K562 (cell line): Measurements from ENCODE around the gene ARHGAP23. TPM values are rescaled to one million over a fixed set of nuclear protein-coding genes. Genes with fewer than 3 reads are reported as not detected.

Experiments used
- ATAC-seq: fragments of 200-7000 bp; cut with Tn5 transposase; 3 replicates; pipeline ENCODE4 v1.9.1; 2020; ENCODE audit warnings: moderate library complexity
- BruUV-seq: library from RNA; stranded (reverse); fragments of 400-500 nt; replicated peaks from 2 replicates; lab custom pipeline; 2021; lab: Mats Ljungman, UMichigan
- CTCF ChIA-PET: fragments of 300-600 bp; formaldehyde crosslinking; extraction: SDS; loops from one replicate; lab custom pipeline; 2021; ENCODE audit warnings: low intra/inter-chr PET ratio; lab: Yijun Ruan, JAX
- POLR2A ChIA-PET: fragments of 300-600, 350-650 bp; sonication (Branson Sonifier 250); formaldehyde crosslinking; extraction: SDS; loops from one replicate; lab custom pipeline; 2021; ENCODE audit warnings: antibody characterized with exemption, inconsistent platforms; lab: Yijun Ruan, JAX
- DNase-seq, 4 experiments: peaks; one replicate each; pipeline versions ENCODE4 v3.0.0 to v3.0.0-alpha.2; 2011 to 2018; ENCODE audit warnings: low spot score in 3 of 4, mixed read lengths in 3 of 4; ENCODE audit errors: extremely low read depth in 1 of 4
- FAIRE-seq: peaks from 2 replicates; lab custom pipeline; 2011; peaks lifted over from hg19 to GRCh38; lab: Jason Lieb, UNC
- H2AFZ ChIP-seq: 2 replicates; pipeline ENCODE4 v1.6.0; 2011; ENCODE audit warnings: low read depth, low read length, control low read depth, inconsistent platforms
- H3K27ac ChIP-seq: fragments of 200-600 bp; 3 replicates; pipeline ENCODE4 v1.8.0; 2011; ENCODE audit warnings: low read depth, mild to moderate bottlenecking, control low read depth, inconsistent platforms, low read length, moderate library complexity, mixed read lengths; ENCODE audit errors: extremely low read depth
- H3K27me3 ChIP-seq, 2 experiments: fragments of 300-600 bp in 1 of 2; 2 replicates in 1 of 2; 3 replicates in 1 of 2; pipeline versions ENCODE4 v1.6.0 to v1.8.0; 2011; ENCODE audit warnings: inconsistent platforms in 2 of 2, low read length in 2 of 2, mild to moderate bottlenecking in 1 of 2, mixed read lengths in 1 of 2, moderate library complexity in 1 of 2; ENCODE audit not compliant: control insufficient read depth in 2 of 2, insufficient read depth in 2 of 2
- H3K36me3 ChIP-seq: fragments of 300-600 bp; 3 replicates; pipeline ENCODE4 v1.8.0; 2011; ENCODE audit warnings: mild to moderate bottlenecking, low read length, inconsistent platforms; ENCODE audit not compliant: control insufficient read depth, insufficient read depth
- H3K4me1 ChIP-seq, 2 experiments: fragments of 200-600 bp in 1 of 2; replicated peaks in 1 of 2; 2 replicates in 1 of 2; 3 replicates in 1 of 2; pipeline versions ENCODE4 v1.5.1 to v1.8.0; 2011; ENCODE audit warnings: inconsistent platforms in 2 of 2, low read length in 2 of 2, mild to moderate bottlenecking in 1 of 2, mixed read lengths in 1 of 2, moderate library complexity in 1 of 2; ENCODE audit not compliant: control insufficient read depth in 2 of 2, insufficient read depth in 2 of 2
- H3K4me2 ChIP-seq: 2 replicates; pipeline ENCODE4 v1.6.1; 2011; ENCODE audit warnings: low read length, control low read depth, inconsistent platforms, mixed read lengths; ENCODE audit not compliant: insufficient read depth
- H3K4me3 ChIP-seq: fragments of 200-600 bp; sonication (generic), shearing (Covaris generic); 2 replicates; pipeline ENCODE4 v1.5.1; 2016; ENCODE audit warnings: control low read depth, inconsistent platforms
- H3K79me2 ChIP-seq: fragments of 200-600 bp; 3 replicates; pipeline ENCODE4 v1.8.0; 2011; ENCODE audit warnings: low read length, inconsistent platforms; ENCODE audit not compliant: control insufficient read depth, insufficient read depth
- H3K9ac ChIP-seq, 2 experiments: 2 replicates each; pipeline versions ENCODE4 v1.6.0 to v1.6.1; 2011; ENCODE audit warnings: low read depth in 2 of 2, low read length in 2 of 2, control low read depth in 1 of 2, inconsistent platforms in 1 of 2, mild to moderate bottlenecking in 1 of 2, mixed read lengths in 1 of 2; ENCODE audit not compliant: insufficient read depth in 1 of 2
- H3K9me1 ChIP-seq: one replicate; pipeline ENCODE4 v1.6.0; 2011; ENCODE audit warnings: inconsistent platforms, mild to moderate bottlenecking, low read length, moderate library complexity; ENCODE audit not compliant: control insufficient read depth, insufficient read depth
- H3K9me3 ChIP-seq: replicated peaks from 2 replicates; pipeline ENCODE4 v1.5.1; 2011; ENCODE audit warnings: low read depth, low read length, inconsistent platforms; ENCODE audit not compliant: control insufficient read depth, insufficient read depth
- H4K20me1 ChIP-seq: replicated peaks from 2 replicates; pipeline ENCODE4 v1.6.1; 2011; ENCODE audit warnings: low read length, inconsistent platforms, mixed read lengths; ENCODE audit not compliant: control insufficient read depth, insufficient read depth
- CXXC5 ChIP-seq: fragments of 250-450 bp; sonication (Bioruptor Pico); IDR thresholded peaks from 2 replicates; pipeline ENCODE4 v1.8.0; 2022; ENCODE audit warnings: inconsistent platforms, mild to moderate bottlenecking, moderate library complexity
- ETV1 ChIP-seq: fragments of 450-650 bp; conservative IDR thresholded peaks from 2 replicates; pipeline ENCODE4 v1.6.1; 2016; ENCODE audit warnings: missing genetic modification characterization, control low read depth, low read depth, missing compliant biosample characterization
- GABPB1 ChIP-seq: sonication (generic); formaldehyde crosslinking; IDR thresholded peaks from 2 replicates; pipeline ENCODE4 v1.8.0; 2022; ENCODE audit warnings: mild to moderate bottlenecking, missing genetic modification reagents
- MYNN ChIP-seq, 2 experiments: sonication (generic); formaldehyde crosslinking in 1 of 2; IDR thresholded peaks; 2 replicates each; pipeline versions ENCODE4 v1.5.0 to v1.6.1; 2016 to 2020; ENCODE audit warnings: antibody characterized with exemption in 1 of 2, missing genetic modification reagents in 1 of 2
- PTBP1 ChIP-seq: fragments of 200-400 bp; formaldehyde crosslinking; IDR thresholded peaks from 2 replicates; pipeline ENCODE4 v1.6.1; 2017; ENCODE audit warnings: low read depth, low read length
- THRB ChIP-seq: fragments of 450-650 bp; formaldehyde crosslinking; conservative IDR thresholded peaks from 2 replicates; pipeline ENCODE4 v1.4.0; 2022; ENCODE audit warnings: mild to moderate bottlenecking, missing genetic modification characterization
- ZBTB40 ChIP-seq, 2 experiments: fragments of 450-650 bp in 1 of 2; sonication (generic) in 1 of 2; formaldehyde crosslinking in 1 of 2; IDR thresholded peaks; 2 replicates each; pipeline versions ENCODE4 v1.7.1 to v1.9.0; 2016 to 2022; ENCODE audit warnings: inconsistent platforms in 1 of 2, mild to moderate bottlenecking in 1 of 2, missing genetic modification reagents in 1 of 2
- ZNF146 ChIP-seq: IDR thresholded peaks from one replicate; pipeline ENCODE4 v1.6.1; 2018; ENCODE audit warnings: missing compliant biosample characterization; ENCODE audit not compliant: unreplicated experiment
- WGBS: fragments of 100-300 bp; shearing (Covaris generic); methylation state at CpG from one replicate; pipeline ENCODE4 v1.1.6; 2016; ENCODE audit warnings: low coverage, mixed read lengths; ENCODE audit not compliant: insufficient coverage; ENCODE audit errors: missing lambda C conversion rate; 5-methylcytosine and 5-hydroxymethylcytosine counted together
- in situ Hi-C: fragments of 300-500 bp; cut with MboI; formaldehyde crosslinking; loops from 4 replicates; pipeline ENCODE4 v1.15.0; 2018; ENCODE audit warnings: inconsistent platforms, mixed read lengths
- intact Hi-C: fragments of 100-400 bp; cut with micrococcal nuclease; formaldehyde crosslinking; loops from 2 replicates; pipeline ENCODE4 v1.14.2; 2022
- polyA plus RNA-seq, 8 experiments: library from polyadenylated mRNA; depleted of rRNA in 4 of 8; stranded (reverse) in 5 of 8; unstranded in 3 of 8; fragments of >200 nt; fragmentation: Nextera tagmentation in 2 of 8; fragmentation: Illumina TruSeq in 1 of 8; extraction: Ambion mirVana in 2 of 8; extraction: Trizol in 1 of 8; gene quantifications; 2 replicates each; pipeline versions ENCODE4 v1.2.1 to v1.2.3, GENCODE V29; 2011 to 2014; ENCODE audit warnings: inconsistent platforms in 1 of 8, missing spikeins in 1 of 8
- total RNA-seq, 7 experiments: library from RNA; depleted of rRNA in 6 of 7; stranded (reverse); fragments of >200 nt in 6 of 7; fragmentation: Illumina TruSeq in 2 of 7; extraction: Trizol in 2 of 7; gene quantifications; 2 replicates each; pipeline versions ENCODE4 v1.2.1 to v1.2.3, GENCODE V29; 2011 to 2021; ENCODE audit warnings: low replicate concordance in 1 of 7

The ARHGAP23 gene
- total and polyA plus RNA-seq, 9 of the 15 experiments (the other 6 are each of a cell fraction or from before 2014, with no cell fraction given), result 0.01 to 2.7 (median 0.70) TPM

- Histone ChIP-seq H3K4me2 (no peak overlapping the region), H3K9me1 (peaks cover 3% of the 10 kb centered on the region), H3K4me1 (peaks cover 0 to 11% of the 10 kb centered on the region in 2 experiments; a peak in 2 of 5 replicates), H2AFZ (no peak overlapping the region), H3K36me3 (no peaks in the 10 kb centered on the region), H3K9ac (no peak overlapping the region), H3K27ac (no peak overlapping the region), H3K79me2 (no peaks in the 10 kb centered on the region), H3K27me3 (peaks cover 17 to 74% of the 10 kb centered on the region in 2 experiments), H3K9me3 (no peaks in the 10 kb centered on the region), H3K4me3 (no peak overlapping the region), H4K20me1 (peaks cover 8% of the 10 kb centered on the region; the same call in 1 of the 2 replicates)
- DNase-seq, result no peak
- no peak for FAIRE-seq
- 0% methylated on average over 8 of the region's 10 CpGs for WGBS
- no TSS peak for BruUV-seq
- ATAC-seq, result no peak
- TF ChIP-seq THRB (CRISPR knock-in tag), result no peak
- TF ChIP-seq MYNN (IDR thresholded peaks at IDR 0.05), result no peak
- no peak for TF ChIP-seq MYNN (CRISPR knock-in tag; IDR thresholded peaks at IDR 0.05)
- no peak for TF ChIP-seq CXXC5 (CRISPR knock-in tag)
- no peak for TF ChIP-seq ETV1 (tag)
- TF ChIP-seq PTBP1, result no peak
- no peak for TF ChIP-seq ZBTB40 (IDR thresholded peaks at IDR 0.05)
- no peak for TF ChIP-seq ZBTB40 (CRISPR knock-in tag; IDR thresholded peaks at IDR 0.05)
- no peak for TF ChIP-seq GABPB1 (CRISPR knock-in tag)
- TF ChIP-seq ZNF146 (CRISPR knock-in tag), result no peak
- intact Hi-C loops (no loop called here), in situ Hi-C loops (no loop called here)
- ChIA-PET POLR2A (interaction anchor here (0.6 to 1.2 kb wide), 4 partner anchors 8 to 628 kb away, joined by 3 read pairs; no protein-coding TSS in a partner anchor), CTCF (no interaction called here)
Measured at GRCh38 chr17:38544175-38544838, 116.0 kb downstream of the ARHGAP23 start.
